GM12878 (cell line): ENCODE measurements around the gene RER1. TPM values are rescaled to one million over a fixed set of nuclear protein-coding genes. Genes with fewer than 3 reads are reported as not detected.

Experiments used
- ATAC-seq: fragments of 200-7000 bp; cut with Tn5 transposase; 3 replicates; pipeline ENCODE4 v1.9.1; 2020; ENCODE audit warnings: mild to moderate bottlenecking, moderate library complexity
- BruUV-seq: library from RNA; stranded (reverse); fragments of 400-500 nt; replicated peaks from 2 replicates; lab custom pipeline; 2021; lab: Mats Ljungman, UMichigan
- CTCF ChIA-PET: fragments of 300-600 bp; sonication (Branson Sonifier 250); formaldehyde crosslinking; extraction: SDS; loops from one replicate; lab custom pipeline; 2021; ENCODE audit warnings: inconsistent platforms; lab: Yijun Ruan, JAX
- POLR2A ChIA-PET: fragments of 350-600 bp; formaldehyde crosslinking; extraction: SDS; loops from one replicate; lab custom pipeline; 2021; ENCODE audit warnings: inconsistent platforms; lab: Charles Lee
- RAD21 ChIA-PET: fragments of 300-600 bp; sonication (Branson Sonifier 250); formaldehyde crosslinking; loops from one replicate; lab custom pipeline; 2023; ENCODE audit warnings: antibody characterized with exemption; ENCODE audit not compliant: unreplicated experiment; lab: Charles Lee
- SMC1A ChIA-PET: fragments of 300-600 bp; sonication (Branson Sonifier 250); formaldehyde crosslinking; loops from one replicate; lab custom pipeline; 2023; ENCODE audit not compliant: unreplicated experiment, uncharacterized antibody; lab: Charles Lee
- DNase-seq: peaks from one replicate; pipeline ENCODE4 v3.0.0-alpha.2; 2011; ENCODE audit warnings: low read depth, low spot score
- FAIRE-seq: peaks from 3 replicates; lab custom pipeline; 2011; peaks lifted over from hg19 to GRCh38; lab: Jason Lieb, UNC
- H2AFZ ChIP-seq: 2 replicates; pipeline ENCODE4 v1.6.0; 2011; ENCODE audit warnings: low read depth, low read length, control low read depth; ENCODE audit not compliant: control insufficient read depth
- H3K27ac ChIP-seq: 2 replicates; pipeline ENCODE4 v1.5.1; 2011; ENCODE audit warnings: control low read depth; ENCODE audit not compliant: control insufficient read depth, insufficient read depth
- H3K27me3 ChIP-seq, 2 experiments: replicated peaks in 1 of 2; 2 replicates each; pipeline versions ENCODE4 v1.6.0 to v1.6.1; 2011; ENCODE audit warnings: low read length in 1 of 2; ENCODE audit not compliant: control insufficient read depth in 2 of 2, insufficient read depth in 2 of 2
- H3K36me3 ChIP-seq, 2 experiments: 2 replicates each; pipeline ENCODE4 v1.5.1; 2011; ENCODE audit warnings: low read length in 1 of 2; ENCODE audit not compliant: control insufficient read depth in 2 of 2, insufficient read depth in 2 of 2
- H3K4me1 ChIP-seq: 2 replicates; pipeline ENCODE4 v1.6.1; 2011; ENCODE audit warnings: mild to moderate bottlenecking, low read length, moderate library complexity, mixed read lengths; ENCODE audit not compliant: control insufficient read depth, insufficient read depth
- H3K4me2 ChIP-seq: 2 replicates; pipeline ENCODE4 v1.6.0; 2011; ENCODE audit warnings: control low read depth; ENCODE audit not compliant: control insufficient read depth, insufficient read depth
- H3K4me3 ChIP-seq: fragments of 200-600 bp; sonication (generic); 2 replicates; pipeline ENCODE4 v1.5.1; 2016
- H3K79me2 ChIP-seq: 2 replicates; pipeline ENCODE4 v1.6.0; 2011; ENCODE audit warnings: low read length; ENCODE audit not compliant: control insufficient read depth, insufficient read depth
- H3K9ac ChIP-seq: 2 replicates; pipeline ENCODE4 v1.8.0; 2011; ENCODE audit warnings: low read length, control low read depth, mixed read lengths; ENCODE audit not compliant: control insufficient read depth, insufficient read depth
- H3K9me3 ChIP-seq: replicated peaks from 3 replicates; pipeline ENCODE4 v1.5.1; 2011; ENCODE audit warnings: mild to moderate bottlenecking, low read length; ENCODE audit not compliant: control insufficient read depth, insufficient read depth
- H4K20me1 ChIP-seq: 2 replicates; pipeline ENCODE4 v1.6.0; 2011; ENCODE audit not compliant: control insufficient read depth, insufficient read depth
- BMI1 ChIP-seq: fragments of 450-650 bp; IDR thresholded peaks from 2 replicates; pipeline ENCODE4 v1.6.1; 2016; ENCODE audit warnings: mild to moderate bottlenecking, moderate library complexity, borderline replicate concordance
- CBX3 ChIP-seq: fragments of 200-600 bp; sonication (generic); IDR thresholded peaks from 2 replicates; pipeline ENCODE4 v1.6.1; 2016; ENCODE audit warnings: low read depth, borderline replicate concordance
- CHD1 ChIP-seq: IDR thresholded peaks from 2 replicates; pipeline ENCODE4 v1.6.1; 2012; ENCODE audit warnings: low read depth, low read length, improper control_type of control experiment
- GABPA ChIP-seq: IDR thresholded peaks from 2 replicates; pipeline ENCODE4 v1.6.1; 2014; ENCODE audit warnings: antibody characterized with exemption, low read depth, mild to moderate bottlenecking, inconsistent platforms
- GATAD2B ChIP-seq: fragments of 450-650 bp; conservative IDR thresholded peaks from 2 replicates; pipeline ENCODE4 v1.6.1; 2017; ENCODE audit warnings: low read depth, mild to moderate bottlenecking, moderate library complexity
- KAT2A ChIP-seq: conservative IDR thresholded peaks from 2 replicates; pipeline ENCODE4 v1.6.1; 2011; ENCODE audit warnings: low read depth, low read length; ENCODE audit not compliant: control insufficient read depth
- LARP7 ChIP-seq: fragments of 450-650 bp; IDR thresholded peaks from 2 replicates; pipeline ENCODE4 v1.6.1; 2017; ENCODE audit warnings: mild to moderate bottlenecking
- MEF2A ChIP-seq: IDR thresholded peaks from 2 replicates; pipeline ENCODE4 v1.6.1; 2011; ENCODE audit warnings: low read depth, mild to moderate bottlenecking, low read length, moderate library complexity; ENCODE audit not compliant: insufficient read depth
- MYC ChIP-seq: IDR thresholded peaks from 2 replicates; pipeline ENCODE4 v1.6.1; 2011; ENCODE audit warnings: mild to moderate bottlenecking, low read length, moderate library complexity, inconsistent platforms; ENCODE audit not compliant: insufficient read depth, insufficient replicate concordance, insufficient read length, severe bottlenecking
- PML ChIP-seq: IDR thresholded peaks from 2 replicates; pipeline ENCODE4 v1.6.1; 2012; ENCODE audit warnings: low read length, inconsistent platforms
- RAD51 ChIP-seq: fragments of 450-650 bp; IDR thresholded peaks from 2 replicates; pipeline ENCODE4 v1.6.1; 2016; ENCODE audit warnings: moderate library complexity, mild to moderate bottlenecking, inconsistent platforms
- RBBP5 ChIP-seq: fragments of 200-600 bp; sonication (generic); conservative IDR thresholded peaks from 2 replicates; pipeline ENCODE4 v1.6.1; 2016
- SPI1 ChIP-seq: IDR thresholded peaks from 2 replicates; pipeline ENCODE4 v1.6.1; 2011; ENCODE audit warnings: low read depth, mild to moderate bottlenecking, low read length, moderate library complexity, borderline replicate concordance; ENCODE audit not compliant: insufficient read depth
- TCF7 ChIP-seq: IDR thresholded peaks from 2 replicates; pipeline ENCODE4 v1.6.1; 2014; ENCODE audit warnings: antibody characterized with exemption, borderline replicate concordance
- ZZZ3 ChIP-seq: IDR thresholded peaks from 2 replicates; pipeline ENCODE4 v1.6.1; 2011; ENCODE audit warnings: low read depth; ENCODE audit not compliant: control insufficient read depth, insufficient read length
- WGBS: methylation state at CpG from one replicate; pipeline ENCODE4 v1.1.6; 2016; ENCODE audit warnings: low lambda C conversion rate; ENCODE audit not compliant: insufficient replicate concordance, insufficient coverage; ENCODE audit errors: missing lambda C conversion rate; 5-methylcytosine and 5-hydroxymethylcytosine counted together
- in situ Hi-C: fragments of 300-500 bp; cut with MboI; formaldehyde crosslinking; loops from 9 replicates; pipeline ENCODE4 v1.14.3; 2018; ENCODE audit warnings: mixed read lengths
- intact Hi-C: fragments of 100-400 bp; cut with micrococcal nuclease; formaldehyde crosslinking; loops from one replicate; pipeline ENCODE4 v1.14.2; 2022; ENCODE audit not compliant: unreplicated experiment
- polyA plus RNA-seq, 11 experiments: library from polyadenylated mRNA; depleted of rRNA in 4 of 11; unstranded in 6 of 11; stranded (reverse) in 5 of 11; fragments of >200 nt; fragmentation: Nextera tagmentation in 4 of 11; fragmentation: Illumina TruSeq in 1 of 11; extraction: Ambion mirVana in 4 of 11; extraction: Trizol in 1 of 11; gene quantifications; 1 replicate in 1 of 11; 2 replicates in 10 of 11; pipeline versions ENCODE4 v1.2.1 to v1.2.3, GENCODE V29; 2011 to 2016; ENCODE audit warnings: inconsistent platforms in 2 of 11, missing spikeins in 2 of 11, low read depth in 1 of 11
- total RNA-seq, 4 experiments: library from RNA; depleted of rRNA in 3 of 4; stranded (reverse); fragments of >200 nt in 3 of 4; fragmentation: Illumina TruSeq in 1 of 4; extraction: Trizol in 1 of 4; gene quantifications; 2 replicates each; pipeline versions ENCODE4 v1.2.1 to v1.2.3, GENCODE V29; 2013 to 2021
- TF ChIP-seq, protein P1 (sequence below): fragments of 450-650 bp; IDR thresholded peaks from 2 replicates; pipeline ENCODE4 v1.6.1; 2017; ENCODE audit warnings: mild to moderate bottlenecking
- TF ChIP-seq, protein P2 (sequence below): IDR thresholded peaks from 2 replicates; pipeline ENCODE4 v1.6.1; 2011; ENCODE audit warnings: mild to moderate bottlenecking, low read depth, low read length, moderate library complexity; ENCODE audit not compliant: insufficient replicate concordance
- TF ChIP-seq, protein P3 (sequence below): fragments of 450-650 bp; IDR thresholded peaks from 2 replicates; pipeline ENCODE4 v1.6.1; 2017; ENCODE audit warnings: mild to moderate bottlenecking, low read depth, inconsistent platforms; ENCODE audit not compliant: poor library complexity, severe bottlenecking
- TF ChIP-seq, protein P4 (sequence below): IDR thresholded peaks from 2 replicates; pipeline ENCODE4 v1.6.1; 2011; ENCODE audit warnings: low read depth, mild to moderate bottlenecking, low read length, moderate library complexity, borderline replicate concordance; ENCODE audit errors: extremely low read depth

The RER1 gene
- total and polyA plus RNA-seq, 10 of the 15 experiments (the other 5 are each of a cell fraction or from before 2014, with no cell fraction given), result 29.2 to 274 (median 136) TPM

DNA sequence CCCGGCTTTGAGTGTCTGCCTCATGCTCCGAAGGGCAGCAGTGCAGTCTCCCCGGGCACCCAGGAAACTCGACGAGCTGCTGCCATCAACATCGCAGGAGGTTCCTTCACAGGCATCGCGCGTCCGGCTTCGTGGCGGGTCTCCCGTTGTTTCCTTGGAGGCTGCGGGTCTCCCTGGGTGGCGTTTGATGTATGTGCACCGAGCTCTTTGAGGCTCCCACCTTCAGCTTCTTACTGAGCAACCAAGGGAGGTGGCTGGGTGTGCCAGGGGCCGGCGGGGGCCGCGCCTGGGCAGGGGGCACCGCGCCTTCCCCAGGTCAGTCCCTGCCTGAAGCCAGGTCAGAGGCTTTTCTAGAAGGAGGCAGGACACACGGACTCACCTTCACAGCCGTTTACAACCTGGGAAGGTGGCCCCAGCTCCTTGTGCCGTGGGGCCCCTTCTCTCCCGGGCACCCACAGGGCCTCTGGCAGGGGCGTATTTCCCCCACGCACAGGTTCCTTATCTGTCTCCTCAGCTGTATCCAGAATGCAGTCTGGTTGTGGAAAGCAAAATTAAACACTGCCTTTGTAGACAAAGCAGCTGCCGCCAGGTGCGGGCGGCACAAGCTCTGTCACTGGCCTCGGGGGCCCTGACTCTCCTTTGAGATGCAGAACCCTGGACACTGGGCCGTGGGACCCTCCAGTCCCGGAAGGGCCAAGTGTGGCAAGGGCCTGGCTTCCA lies 42.5 kb downstream of the RER1 start:
- no peaks in the 10 kb centered on the region for H3K36me3 ChIP-seq
- no peak for ATAC-seq
- POLR2A ChIA-PET, result no interaction called here
- peaks cover 4% of the 10 kb centered on the region; the same call in 1 of the 3 replicates for H3K9me3 ChIP-seq
- RAD21 ChIA-PET, result no interaction called here
- H2AFZ ChIP-seq, result no peak overlapping the region
- H3K9ac ChIP-seq, result no peak overlapping the region
- no peak for DNase-seq
- no peak overlapping the region for H3K4me3 ChIP-seq
- WGBS, result 51% methylated on average over 28 of the region's 34 CpGs
- in situ Hi-C loops (no loop called here), intact Hi-C loops (no loop called here)
- H3K27me3 ChIP-seq, result no peaks in the 10 kb centered on the region; a peak in 2 of 4 replicates
- H4K20me1 ChIP-seq, result no peaks in the 10 kb centered on the region
- BruUV-seq, result no TSS peak
- no peak for FAIRE-seq
- no peak overlapping the region for H3K27ac ChIP-seq
- no peak overlapping the region for H3K4me2 ChIP-seq
- SMC1A ChIA-PET, result no interaction called here
- no peaks in the 10 kb centered on the region for H3K79me2 ChIP-seq
- H3K4me1 ChIP-seq, result peaks cover 4% of the 10 kb centered on the region
- CTCF ChIA-PET, result no interaction called here
- TF ChIP-seq ZZZ3, result no peak
- TF ChIP-seq CHD1, result no peak
- TF ChIP-seq KAT2A, result no peak
- TF ChIP-seq, protein P1, sequence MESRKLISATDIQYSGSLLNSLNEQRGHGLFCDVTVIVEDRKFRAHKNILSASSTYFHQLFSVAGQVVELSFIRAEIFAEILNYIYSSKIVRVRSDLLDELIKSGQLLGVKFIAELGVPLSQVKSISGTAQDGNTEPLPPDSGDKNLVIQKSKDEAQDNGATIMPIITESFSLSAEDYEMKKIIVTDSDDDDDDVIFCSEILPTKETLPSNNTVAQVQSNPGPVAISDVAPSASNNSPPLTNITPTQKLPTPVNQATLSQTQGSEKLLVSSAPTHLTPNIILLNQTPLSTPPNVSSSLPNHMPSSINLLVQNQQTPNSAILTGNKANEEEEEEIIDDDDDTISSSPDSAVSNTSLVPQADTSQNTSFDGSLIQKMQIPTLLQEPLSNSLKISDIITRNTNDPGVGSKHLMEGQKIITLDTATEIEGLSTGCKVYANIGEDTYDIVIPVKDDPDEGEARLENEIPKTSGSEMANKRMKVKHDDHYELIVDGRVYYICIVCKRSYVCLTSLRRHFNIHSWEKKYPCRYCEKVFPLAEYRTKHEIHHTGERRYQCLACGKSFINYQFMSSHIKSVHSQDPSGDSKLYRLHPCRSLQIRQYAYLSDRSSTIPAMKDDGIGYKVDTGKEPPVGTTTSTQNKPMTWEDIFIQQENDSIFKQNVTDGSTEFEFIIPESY, result no peak
- TF ChIP-seq PML, result no peak
- TF ChIP-seq MEF2A, result no peak
- no peak for TF ChIP-seq GABPA
- TF ChIP-seq, protein P2, sequence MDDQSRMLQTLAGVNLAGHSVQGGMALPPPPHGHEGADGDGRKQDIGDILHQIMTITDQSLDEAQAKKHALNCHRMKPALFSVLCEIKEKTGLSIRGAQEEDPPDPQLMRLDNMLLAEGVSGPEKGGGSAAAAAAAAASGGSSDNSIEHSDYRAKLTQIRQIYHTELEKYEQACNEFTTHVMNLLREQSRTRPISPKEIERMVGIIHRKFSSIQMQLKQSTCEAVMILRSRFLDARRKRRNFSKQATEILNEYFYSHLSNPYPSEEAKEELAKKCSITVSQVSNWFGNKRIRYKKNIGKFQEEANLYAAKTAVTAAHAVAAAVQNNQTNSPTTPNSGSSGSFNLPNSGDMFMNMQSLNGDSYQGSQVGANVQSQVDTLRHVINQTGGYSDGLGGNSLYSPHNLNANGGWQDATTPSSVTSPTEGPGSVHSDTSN, result no peak
- TF ChIP-seq TCF7, result no peak
- no peak for TF ChIP-seq SPI1
- no peak for TF ChIP-seq RAD51
- no peak for TF ChIP-seq LARP7
- TF ChIP-seq, protein P3, sequence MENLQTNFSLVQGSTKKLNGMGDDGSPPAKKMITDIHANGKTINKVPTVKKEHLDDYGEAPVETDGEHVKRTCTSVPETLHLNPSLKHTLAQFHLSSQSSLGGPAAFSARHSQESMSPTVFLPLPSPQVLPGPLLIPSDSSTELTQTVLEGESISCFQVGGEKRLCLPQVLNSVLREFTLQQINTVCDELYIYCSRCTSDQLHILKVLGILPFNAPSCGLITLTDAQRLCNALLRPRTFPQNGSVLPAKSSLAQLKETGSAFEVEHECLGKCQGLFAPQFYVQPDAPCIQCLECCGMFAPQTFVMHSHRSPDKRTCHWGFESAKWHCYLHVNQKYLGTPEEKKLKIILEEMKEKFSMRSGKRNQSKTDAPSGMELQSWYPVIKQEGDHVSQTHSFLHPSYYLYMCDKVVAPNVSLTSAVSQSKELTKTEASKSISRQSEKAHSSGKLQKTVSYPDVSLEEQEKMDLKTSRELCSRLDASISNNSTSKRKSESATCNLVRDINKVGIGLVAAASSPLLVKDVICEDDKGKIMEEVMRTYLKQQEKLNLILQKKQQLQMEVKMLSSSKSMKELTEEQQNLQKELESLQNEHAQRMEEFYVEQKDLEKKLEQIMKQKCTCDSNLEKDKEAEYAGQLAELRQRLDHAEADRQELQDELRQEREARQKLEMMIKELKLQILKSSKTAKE, result no peak
- TF ChIP-seq BMI1, result no peak
- TF ChIP-seq MYC, result no peak
- no peak for TF ChIP-seq RBBP5
- no peak for TF ChIP-seq CBX3
- no peak for TF ChIP-seq GATAD2B
- TF ChIP-seq, protein P4, sequence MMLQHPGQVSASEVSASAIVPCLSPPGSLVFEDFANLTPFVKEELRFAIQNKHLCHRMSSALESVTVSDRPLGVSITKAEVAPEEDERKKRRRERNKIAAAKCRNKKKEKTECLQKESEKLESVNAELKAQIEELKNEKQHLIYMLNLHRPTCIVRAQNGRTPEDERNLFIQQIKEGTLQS, result no peak
